Measurements from ENCODE around the gene GAGE12J.
"Not testable (repeated sequence)": the region's sequence is repeated elsewhere in the genome, so short reads cannot be mapped to it uniquely, and the experiment has no call there.

- not testable (repeated sequence) for TF ChIP-seq EZH2 (IDR thresholded peaks at IDR 0.05; ENCODE audit: borderline replicate concordance); EZH2phosphoT487 (IDR thresholded peaks at IDR 0.05; ENCODE audit: low read depth, severe bottlenecking, unreplicated experiment); CTCF (IDR thresholded peaks at IDR 0.05; ENCODE audit: poor library complexity)
These were observed 1.9 kb downstream of the GAGE12J start for GRCh38 chrX:49323735-49324134.
